Left hindlimb (tissue), 1 donor: ENCODE measurements around the gene ZFYVE19.
A peak's percentile ranks its signal among the peaks of the same experiment; 100 is the strongest.

Experiments used
- DNase-seq: peaks from one replicate; pipeline ENCODE4 v3.0.0-alpha.2; 2018

The ZFYVE19 gene

GRCh38 chr15:40807028-40807887 is at the start of gene ZFYVE19, which contains the start of gene DNAJC17:
ZFYVE19 (plus strand) TSS chr15:40807089; CDS start chr15:40807590, 501 bp downstream.
DNAJC17 (minus strand) TSS chr15:40807473; CDS start chr15:40807446, 27 bp downstream.
- peak; percentile 98 for DNase-seq

- no peak for DNase-seq
These were observed 46.9 kb upstream of the ZFYVE19 start for GRCh38 chr15:40759961-40760360.

GRCh38 chr15:40762919-40763800 is 43.7 kb upstream of the ZFYVE19 start:
- peak; percentile 86 for DNase-seq

- DNase-seq = peak; percentile 87
These were observed 42.9 kb upstream of the ZFYVE19 start, which contains the start of gene GCHFR for GRCh38 chr15:40763801-40764628. GCHFR (plus strand) TSS chr15:40764068; CDS start chr15:40764181, 113 bp downstream.

GRCh38 chr15:40764629-40765103 is 42.2 kb upstream of the ZFYVE19 start:
- DNase-seq = no peak

GRCh38 chr15:40766194-40766815 is 40.6 kb upstream of the ZFYVE19 start:
- no peak for DNase-seq

- no peak for DNase-seq
These were observed 39.7 kb upstream of the ZFYVE19 start for GRCh38 chr15:40766906-40767837.

GRCh38 chr15:40767838-40768500 is 38.9 kb upstream of the ZFYVE19 start:
- DNase-seq = no peak

- no peak for DNase-seq
These were observed 38.2 kb upstream of the ZFYVE19 start for GRCh38 chr15:40768521-40769273.

- DNase-seq = peak; percentile 83
These were observed 37.4 kb upstream of the ZFYVE19 start, which contains the start of gene C15orf62 for GRCh38 chr15:40769274-40770146. C15orf62 (plus strand) TSS chr15:40769980; CDS start chr15:40770496, 516 bp downstream.

GRCh38 chr15:40770147-40770721 is 36.7 kb upstream of the ZFYVE19 start:
- no peak for DNase-seq

- DNase-seq = no peak
These were observed 35.6 kb upstream of the ZFYVE19 start for GRCh38 chr15:40771242-40771641.

GRCh38 chr15:40772014-40772413 is 34.9 kb upstream of the ZFYVE19 start:
- no peak for DNase-seq

GRCh38 chr15:40773496-40773895 is 33.4 kb upstream of the ZFYVE19 start:
- DNase-seq = no peak

GRCh38 chr15:40773902-40774301 is 33.0 kb upstream of the ZFYVE19 start:
- DNase-seq = no peak

GRCh38 chr15:40775007-40775406 is 31.9 kb upstream of the ZFYVE19 start:
- DNase-seq = no peak

- no peak for DNase-seq
These were observed 31.0 kb upstream of the ZFYVE19 start for GRCh38 chr15:40775740-40776536.
